GM21529 (cell line): Measurements from ENCODE around the gene LRRN4.

Source experiments
- ATAC-seq: cut with Tn5 transposase; IDR thresholded peaks from one replicate; pipeline ENCODE4 v1.9.1; 2021; ENCODE audit not compliant: unreplicated experiment

The LRRN4 gene

DNA sequence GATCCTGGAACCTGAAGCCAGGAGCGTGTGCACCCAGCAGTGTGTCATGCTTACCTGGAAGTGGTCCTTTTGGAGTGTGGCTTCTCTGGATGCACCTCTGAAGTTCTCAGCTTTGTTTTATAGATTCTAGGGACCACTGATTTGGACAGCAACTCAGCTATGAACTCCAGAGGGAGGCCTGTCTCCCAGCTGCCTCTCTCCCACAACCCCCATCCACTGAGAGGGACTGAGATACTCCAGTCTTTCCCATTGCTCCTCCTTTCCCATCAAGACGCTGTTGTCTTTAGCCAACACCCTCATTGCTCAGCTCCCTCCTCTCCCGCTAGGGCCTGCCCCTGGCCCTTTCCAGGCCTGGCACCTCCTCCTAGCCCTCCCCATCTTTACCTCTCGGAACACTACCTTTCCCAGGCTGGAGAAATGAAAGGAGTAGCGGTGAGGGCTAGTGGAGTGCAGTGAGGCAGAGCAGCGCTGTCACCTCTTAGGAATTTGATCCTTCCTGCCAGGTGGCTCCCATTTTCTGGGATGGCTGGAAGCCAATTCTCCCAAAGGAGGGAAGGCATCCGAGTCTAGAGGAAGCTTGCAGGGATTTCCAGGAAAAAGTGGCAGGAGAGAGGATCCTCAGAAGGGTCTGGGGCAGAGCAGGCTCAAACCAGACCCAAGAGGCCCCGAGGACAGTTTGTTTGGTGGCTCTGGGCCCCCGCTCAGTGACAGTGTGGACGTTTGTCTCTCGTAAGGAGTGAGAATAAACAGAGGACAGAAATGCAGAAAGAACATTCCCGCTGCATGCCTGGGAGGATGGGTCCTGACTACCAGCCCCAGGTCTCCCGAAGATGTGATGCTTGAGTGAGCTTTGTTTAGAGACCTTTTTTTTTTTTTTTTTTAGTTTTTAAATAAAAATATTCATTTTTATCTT is at the start of gene LRRN4:
Gene LRRN4, minus strand, starts transcription at position 285 of the 913 bp plus-strand sequence. CDS start 1,261 bp downstream, outside the sequence.
- no peak for ATAC-seq

DNA sequence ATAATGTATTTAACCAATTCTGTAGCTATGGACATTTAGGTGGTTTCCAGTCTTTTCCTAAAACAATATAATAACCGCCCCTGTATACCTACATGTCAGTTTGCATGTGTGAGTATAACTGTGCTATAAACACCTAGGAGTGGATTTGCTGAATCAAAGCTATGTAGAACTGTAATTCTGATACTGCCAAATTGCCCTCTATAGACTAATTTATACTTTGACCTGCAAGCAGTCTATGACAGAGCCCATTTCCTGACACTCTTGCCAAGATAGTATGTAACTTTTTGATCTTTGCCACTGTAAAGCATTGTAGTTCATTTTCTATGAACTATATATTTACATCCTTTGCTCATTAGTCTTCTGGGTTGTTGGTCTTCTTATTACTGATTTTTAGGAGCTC is 49.4 kb upstream of the LRRN4 start:
- ATAC-seq: no peak

DNA sequence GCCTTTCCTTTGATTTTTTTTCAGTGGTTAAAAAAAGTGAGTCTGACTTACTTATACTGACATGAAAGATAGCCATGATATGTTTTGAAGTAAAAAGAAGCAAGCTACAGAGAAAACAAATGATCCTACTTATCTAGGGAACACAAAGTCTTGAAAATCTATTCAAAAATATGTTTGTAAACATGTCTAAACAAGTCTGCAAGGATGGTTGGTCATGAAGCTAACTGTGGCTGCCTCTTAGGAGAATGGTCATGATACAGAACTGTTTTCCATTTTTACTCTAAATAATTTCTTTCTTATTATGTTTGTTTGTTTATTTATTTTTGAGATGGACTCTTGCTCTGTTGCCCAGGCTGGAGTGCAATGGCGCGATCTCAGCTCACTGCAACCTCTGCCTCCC is 47.5 kb upstream of the LRRN4 start:
- no peak for ATAC-seq

DNA sequence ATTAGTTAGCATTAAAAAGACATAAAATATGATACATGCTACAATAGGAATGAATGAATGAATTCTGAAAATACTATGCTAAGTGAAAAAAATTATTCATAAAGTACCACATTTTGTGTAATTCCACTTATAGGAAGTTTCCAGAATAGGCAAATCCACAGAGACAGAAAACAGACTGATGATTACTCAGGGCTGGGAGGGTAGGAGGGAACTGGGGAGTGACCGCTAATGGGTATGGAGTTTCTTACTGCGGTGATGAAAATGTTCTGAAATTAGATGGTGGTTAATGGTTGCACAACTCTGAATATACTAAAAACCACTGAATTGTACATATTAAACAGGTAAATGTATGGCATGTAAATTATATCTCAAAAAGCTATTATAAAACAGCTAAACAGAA is 46.4 kb upstream of the LRRN4 start:
- no peak for ATAC-seq

DNA sequence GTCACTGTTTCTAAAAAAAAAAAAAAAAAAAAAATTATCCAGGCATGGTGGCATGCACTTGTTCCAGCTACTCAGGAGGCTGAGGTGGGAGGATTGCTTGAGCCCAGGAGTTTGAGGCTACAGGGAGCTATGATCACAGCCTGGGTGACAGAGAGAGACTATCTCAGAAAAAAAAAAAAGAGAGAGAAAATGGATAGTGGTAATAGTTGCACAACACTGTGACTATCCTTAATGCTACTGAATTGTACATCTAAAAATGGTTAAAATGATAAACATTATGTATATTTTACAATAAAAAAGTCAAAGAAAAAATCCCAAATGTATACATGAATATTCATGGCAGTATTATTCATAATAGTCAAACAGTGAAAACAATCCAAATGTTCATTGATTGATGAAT is 46.0 kb upstream of the LRRN4 start:
- ATAC-seq: no peak

DNA sequence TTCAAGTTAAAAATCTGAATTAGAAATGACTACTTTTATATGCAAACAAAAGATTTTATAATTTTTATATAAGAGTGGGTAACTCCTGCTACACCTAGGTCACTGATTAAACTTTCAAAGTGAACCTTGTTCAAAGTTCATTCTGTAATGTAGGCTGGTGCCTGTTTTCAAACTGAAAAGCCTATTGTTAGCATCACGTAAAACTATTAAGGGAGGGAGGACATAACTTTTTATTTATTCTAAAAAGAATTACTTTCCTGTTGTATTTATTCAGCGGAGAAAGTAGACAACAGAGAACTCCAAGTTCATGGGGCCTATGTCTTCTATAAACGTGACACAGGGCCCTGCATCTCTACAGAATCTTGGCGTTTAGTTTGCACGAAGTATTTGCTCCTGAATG is 41.5 kb upstream of the LRRN4 start:
- no peak for ATAC-seq

DNA sequence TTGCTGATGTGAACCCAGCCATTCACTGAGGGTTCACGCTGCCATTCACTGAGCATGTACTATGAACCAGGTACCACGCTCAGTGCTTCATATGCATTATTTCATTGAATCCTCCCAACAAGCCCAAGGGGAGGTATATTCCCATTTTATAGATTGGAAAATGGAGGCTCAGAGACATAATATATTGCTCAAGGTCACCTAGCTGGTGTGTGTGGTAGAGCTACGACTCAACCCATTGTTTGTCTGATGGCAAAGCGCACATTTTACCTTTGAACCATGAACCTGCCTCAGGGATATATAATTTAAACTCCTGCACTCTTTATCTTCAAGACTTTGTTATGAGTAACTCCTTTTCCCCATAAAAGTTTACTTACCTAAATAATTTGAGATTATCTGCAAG is 40.7 kb upstream of the LRRN4 start:
- no peak for ATAC-seq

DNA sequence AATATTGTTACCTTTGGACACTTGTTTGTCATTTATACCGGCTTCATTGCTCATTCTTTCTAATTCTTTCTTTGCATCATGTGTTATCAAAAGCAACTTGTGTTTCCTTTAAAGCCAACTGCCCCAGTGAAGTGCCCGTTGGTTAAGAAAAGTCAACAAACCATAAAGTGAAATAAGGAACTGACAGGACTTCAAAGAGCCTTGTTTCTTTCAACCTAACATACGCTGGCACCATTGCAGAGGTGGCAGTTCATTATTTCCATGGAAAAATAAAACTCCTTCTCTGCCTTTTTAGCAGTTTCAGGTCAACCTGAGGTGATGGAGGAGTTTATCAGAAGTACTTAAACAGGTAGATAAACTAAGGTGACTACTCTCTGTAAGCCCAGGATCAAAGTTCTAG is 40.2 kb upstream of the LRRN4 start:
- ATAC-seq: no peak

DNA sequence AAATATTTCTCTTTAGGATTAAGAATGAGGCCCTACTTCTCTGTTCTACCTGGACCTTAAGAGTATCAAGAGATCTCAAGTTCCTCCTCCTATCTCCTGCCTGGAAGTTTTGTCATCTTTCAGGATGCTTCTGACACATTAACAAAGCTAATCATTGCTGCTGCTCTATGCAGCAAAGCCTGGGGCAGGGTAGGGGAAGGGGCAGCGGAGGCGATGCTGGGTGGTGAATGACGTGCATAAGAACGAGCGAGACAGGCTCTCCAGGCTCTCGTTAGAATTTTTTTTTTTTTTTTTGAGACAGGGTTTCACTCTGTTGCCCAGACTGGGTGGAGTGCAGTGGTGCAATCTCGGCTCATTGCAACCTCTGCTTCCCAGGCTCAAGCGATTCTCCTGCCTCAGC is 37.8 kb upstream of the LRRN4 start:
- ATAC-seq: no peak

DNA sequence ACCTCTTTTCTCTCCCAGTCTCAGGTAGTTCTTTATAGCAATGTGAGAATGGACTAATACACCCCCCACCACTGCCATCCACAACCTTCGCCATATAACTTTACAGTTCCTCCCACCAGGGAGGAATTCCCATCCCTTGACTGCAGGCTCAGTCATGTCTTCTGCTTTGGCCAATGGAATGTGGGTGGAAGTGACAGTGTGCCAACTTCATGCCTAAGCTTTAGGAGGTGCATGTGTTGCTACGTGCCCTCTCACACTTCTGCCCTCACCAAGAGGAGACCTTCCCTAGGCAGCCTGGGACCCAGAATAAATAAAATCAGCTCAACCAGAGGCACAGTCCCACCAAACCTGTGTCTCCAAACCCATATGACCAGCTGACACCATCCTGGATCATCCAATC is 33.0 kb upstream of the LRRN4 start:
- ATAC-seq: no peak

DNA sequence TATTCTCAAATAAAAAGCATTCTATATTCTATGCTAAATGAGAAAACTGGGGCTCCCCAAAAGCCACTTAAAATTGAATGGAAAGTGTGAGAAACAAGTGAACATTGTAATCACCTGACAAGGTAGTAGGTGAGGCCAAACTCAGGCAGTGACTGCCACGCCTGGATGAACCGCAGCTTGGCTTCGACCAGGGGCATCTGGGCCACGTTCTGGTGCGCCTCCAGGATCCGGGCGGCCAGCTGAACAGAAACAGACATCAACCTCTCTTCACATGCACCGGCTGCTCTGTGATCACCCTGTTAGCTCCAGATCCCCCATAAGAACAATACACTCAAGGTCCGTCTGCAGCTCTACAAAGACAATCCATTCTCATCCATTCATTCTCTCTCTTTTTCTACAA is 30.1 kb upstream of the LRRN4 start:
- ATAC-seq: no peak

DNA sequence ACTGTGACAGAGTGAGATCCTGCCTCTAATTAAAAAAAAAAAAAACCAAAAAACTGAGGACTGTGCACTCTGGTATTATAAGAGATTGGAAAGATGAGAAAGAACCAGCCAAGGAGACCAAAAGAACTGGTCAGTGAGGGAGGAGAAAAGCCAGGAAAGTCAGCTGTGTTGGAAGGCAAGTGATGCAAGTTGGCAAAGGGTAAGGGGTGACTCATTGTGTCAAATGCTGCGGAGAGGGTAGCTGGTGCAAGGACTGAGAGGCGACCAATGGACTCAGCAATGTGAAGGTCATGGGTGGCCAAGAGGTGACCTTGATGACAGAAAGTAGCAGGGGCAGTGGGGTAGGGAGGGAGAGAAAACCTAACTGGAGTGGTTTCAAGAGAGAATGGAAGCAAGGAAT is 27.4 kb upstream of the LRRN4 start:
- ATAC-seq: no peak

DNA sequence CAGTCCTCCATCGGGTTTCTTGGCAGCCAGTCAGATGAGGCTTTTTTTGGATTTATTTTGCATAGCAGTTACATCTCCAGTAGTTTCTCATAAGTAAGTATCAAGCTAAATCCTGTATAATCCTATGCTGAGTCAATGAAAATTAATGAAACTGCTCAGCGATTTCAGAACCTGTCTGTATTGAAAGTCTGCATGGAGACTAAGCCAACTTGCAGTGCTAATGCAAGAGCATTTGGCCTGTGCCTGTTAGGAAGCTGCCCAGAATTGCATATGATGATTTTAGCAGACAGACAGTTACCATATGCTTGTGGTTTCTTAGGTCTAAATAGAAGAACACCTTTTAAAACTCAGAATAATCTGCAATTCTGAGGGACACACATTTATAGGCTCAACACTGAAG is 25.2 kb upstream of the LRRN4 start:
- no peak for ATAC-seq

DNA sequence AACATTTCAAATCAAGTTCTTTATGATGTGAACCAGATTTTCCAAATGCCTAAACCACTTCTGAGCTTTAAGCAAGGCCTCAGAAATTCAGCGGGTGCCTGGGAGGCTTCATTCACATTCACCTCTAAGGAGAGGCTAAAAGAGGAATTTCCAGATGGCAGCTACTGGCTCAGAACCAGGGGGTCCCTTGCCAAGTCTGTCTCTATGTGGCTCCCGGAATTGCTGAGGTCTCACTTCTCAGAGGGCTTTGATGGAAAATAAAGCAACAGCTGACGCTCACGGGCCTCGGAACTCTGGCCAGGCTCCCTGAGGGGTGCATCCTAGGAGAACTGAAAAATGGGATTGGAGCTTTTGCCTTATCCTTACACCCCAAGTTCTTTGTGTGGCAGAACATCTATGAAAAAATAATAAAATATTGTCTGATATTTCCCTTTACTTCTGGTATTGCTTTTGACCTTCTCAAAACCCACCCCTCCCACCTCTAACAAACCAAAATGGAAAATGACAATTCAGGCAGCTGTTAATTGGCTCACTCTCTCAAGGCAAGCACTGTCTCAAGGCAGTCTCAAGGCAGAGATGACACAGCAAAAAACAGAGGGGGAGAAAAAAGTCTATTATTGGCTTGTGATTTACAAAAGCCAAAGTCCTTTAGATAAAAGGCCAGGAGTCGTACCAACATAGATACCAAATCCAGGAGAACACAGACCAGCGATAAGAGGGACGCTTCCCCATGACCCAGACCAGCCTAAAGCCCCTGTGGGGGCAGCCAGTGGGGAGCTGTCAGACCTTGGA is 21.8 kb upstream of the LRRN4 start:
- no peak for ATAC-seq

DNA sequence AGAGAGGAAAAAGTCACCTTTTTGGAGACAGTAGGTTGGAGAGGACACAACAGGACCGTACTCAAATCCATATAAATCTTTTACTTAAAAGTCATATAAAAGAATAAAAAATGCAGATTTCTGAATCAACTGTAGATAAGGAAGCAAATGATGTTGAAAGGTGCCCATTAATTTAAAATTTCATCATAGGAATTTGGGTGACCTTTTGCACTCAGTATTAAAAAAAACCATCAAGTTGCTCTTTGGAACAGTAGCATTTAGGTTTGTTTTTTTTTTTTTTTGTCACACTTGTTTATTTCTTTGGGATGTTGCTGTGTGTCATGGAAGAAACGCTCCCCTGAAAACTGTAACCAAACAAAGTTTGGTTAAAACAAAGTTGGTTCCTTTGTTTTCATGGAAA is 20.9 kb upstream of the LRRN4 start:
- no peak for ATAC-seq

DNA sequence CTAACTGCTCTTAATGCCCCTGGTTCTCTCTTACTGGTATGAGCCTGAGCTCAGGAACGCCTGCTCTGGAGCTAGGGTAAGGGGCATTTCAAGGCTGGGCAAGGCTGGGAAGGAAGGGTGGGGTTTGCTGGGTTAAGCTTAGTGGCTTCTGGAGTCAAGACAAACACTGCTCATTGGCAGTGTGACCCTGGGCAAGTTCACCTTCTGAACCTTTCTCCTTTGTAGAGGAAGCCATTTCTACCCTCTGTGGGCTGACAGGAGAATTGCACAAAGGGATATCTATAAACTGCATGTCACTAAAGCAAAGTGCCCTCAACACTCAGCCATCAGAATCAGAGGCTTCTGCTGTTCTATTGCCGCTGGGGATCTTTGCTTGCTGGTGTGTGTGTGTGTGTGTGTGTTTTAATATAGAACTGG is 20.3 kb upstream of the LRRN4 start:
- ATAC-seq: peak; percentile 78

DNA sequence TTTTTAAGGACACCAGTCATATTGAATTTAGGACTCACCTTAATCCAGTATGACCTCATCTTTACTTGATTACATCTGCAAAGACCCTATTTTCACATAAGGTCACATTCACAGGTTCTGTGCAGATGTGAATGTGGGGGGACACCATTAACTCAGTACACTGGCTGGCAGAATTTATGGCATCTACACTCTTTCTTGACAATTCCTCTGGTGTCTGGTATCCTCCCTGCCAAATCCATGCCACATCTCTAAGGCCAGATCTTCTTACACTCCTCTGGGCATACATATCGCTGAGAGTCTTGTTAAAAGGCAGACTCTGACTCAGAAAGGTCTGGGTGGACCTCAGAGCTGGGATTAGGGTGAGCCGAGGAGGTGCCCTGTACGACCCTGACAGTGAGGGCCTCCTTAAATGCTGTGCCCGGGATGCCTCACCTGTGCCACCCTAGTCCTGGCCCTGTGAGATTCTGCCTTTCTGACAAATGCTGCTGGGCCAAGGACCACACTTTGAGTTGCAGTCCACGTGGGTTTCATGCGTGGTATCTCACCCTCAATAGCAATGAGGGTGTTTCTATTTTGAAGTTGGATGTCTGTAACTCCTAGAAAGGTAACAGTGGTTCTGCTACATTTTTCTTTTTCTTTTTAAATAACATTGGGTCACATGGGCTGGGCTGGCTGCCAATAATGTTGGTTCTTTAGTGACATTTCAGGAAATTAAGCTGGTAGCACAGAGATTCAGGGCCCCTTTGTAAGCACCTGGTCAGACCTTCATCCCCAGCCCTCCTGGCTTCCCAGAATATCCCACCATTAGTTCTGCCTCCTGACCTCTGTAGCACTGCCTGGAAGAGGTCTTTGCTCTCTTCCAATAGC is 17.2 kb upstream of the LRRN4 start:
- ATAC-seq: no peak

DNA sequence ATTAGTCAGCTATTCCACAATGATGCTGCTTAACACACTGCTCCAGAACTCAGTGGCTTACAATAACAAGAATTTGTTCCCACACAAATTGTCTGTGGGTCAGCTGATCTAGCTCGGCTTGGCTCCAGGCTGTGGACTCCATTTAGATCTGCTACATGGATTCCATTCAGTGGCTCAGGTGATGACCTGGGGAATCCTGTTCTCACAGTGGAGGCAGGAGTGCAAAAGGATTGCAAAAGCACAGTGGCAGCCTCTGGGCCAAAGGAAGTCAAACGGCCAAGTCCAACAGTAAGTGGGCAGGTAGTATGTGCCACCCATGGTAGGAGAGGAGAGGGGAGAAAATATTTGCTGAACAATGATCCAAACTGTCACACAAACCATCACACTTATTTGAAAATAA is 15.8 kb upstream of the LRRN4 start:
- no peak for ATAC-seq

DNA sequence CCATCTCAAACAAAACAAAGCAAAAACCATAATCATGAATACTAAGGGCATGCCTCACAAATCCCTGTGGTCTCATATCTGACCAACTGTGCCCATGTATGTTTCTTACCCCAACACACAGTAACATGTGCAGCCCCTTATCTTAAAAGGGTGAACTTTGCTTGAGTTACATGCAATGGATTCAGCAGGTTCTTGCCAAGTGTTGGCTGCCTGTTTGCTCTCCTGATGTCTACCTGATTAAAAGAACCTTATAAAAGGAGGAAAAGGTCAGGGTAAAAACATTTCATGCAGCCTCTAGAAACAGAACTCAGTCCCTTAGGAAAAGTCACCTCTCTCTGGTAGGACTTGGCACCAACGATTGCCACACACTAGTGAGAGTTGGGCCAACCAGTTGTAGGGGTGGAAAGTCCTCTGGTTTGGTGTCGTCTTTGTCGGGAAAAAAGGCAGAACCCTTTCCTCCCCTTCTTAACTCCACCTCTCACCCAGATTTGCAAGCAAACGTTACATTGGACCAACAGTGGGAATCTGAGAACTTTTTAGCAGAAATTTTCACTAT is 14.0 kb upstream of the LRRN4 start:
- ATAC-seq: no peak

DNA sequence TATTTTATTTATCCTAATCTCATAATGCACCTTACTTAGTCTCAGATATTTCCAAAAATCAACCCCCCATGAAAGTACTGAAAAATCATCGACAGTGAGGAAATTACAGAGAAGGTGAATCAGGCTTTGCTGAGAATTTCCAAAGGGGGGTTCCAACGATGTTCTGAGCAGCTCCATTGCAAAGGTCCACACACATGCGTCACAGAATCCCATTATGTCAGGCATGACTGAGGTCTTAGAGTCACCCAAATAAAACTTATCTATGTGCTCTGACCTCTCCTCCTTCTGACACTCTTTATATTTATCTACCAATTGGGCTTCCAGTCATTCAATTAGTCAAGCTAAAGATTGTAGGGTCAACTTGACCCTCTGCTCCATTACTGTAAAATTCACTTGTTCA is 12.7 kb upstream of the LRRN4 start:
- ATAC-seq: no peak

DNA sequence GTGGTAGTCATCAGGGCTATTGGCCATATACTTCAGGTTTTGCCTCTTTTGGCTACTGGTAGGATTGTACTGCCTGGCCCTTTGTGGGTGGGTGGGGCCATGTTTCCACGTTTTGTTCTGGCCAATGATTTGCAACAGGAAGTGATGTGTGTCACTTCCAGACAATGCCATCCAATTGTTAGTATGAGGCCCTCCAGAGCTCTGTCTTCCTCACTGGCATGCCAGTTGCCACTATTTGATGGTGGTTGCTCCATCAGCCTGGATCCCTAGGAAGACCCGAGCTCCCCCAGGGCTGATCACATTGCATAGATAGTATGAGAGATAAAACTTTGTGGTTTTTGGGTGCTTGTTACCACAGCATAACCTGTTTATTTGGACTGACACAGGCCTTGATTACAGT is 7.7 kb upstream of the LRRN4 start:
- no peak for ATAC-seq
